Effector memory CD8-positive, alpha-beta T cell (primary cell): ENCODE measurements around the gene ZNF512B.
"Not testable (repeated sequence)": the region's sequence is repeated elsewhere in the genome, so short reads cannot be mapped to it uniquely, and the experiment has no call there.

Source experiments
- ATAC-seq: fragments of 150-1000 bp; cut with Tn5 transposase; replicated peaks from 2 replicates; pipeline ENCODE4 v1.10.0; 2021; ENCODE audit warnings: mild to moderate bottlenecking, moderate library complexity
- DNase-seq, 3 experiments: peaks; one replicate each; pipeline ENCODE4 v3.0.0; 2021
- H3K27ac Mint-ChIP-seq, 2 donors: one replicate each; pipeline ENCODE4 v1.8.0; 2022; ENCODE audit warnings: mild to moderate bottlenecking in 2 of 2, mixed read lengths in 2 of 2, moderate library complexity in 2 of 2
- H3K27me3 Mint-ChIP-seq, 2 donors: one replicate each; pipeline ENCODE4 v1.8.0; 2022; ENCODE audit warnings: mixed read lengths in 2 of 2
- H3K36me3 Mint-ChIP-seq: one replicate; pipeline ENCODE4 v1.8.0; 2022; ENCODE audit warnings: mild to moderate bottlenecking, moderate library complexity, mixed read lengths; ENCODE audit not compliant: insufficient read depth
- H3K4me1 Mint-ChIP-seq, 2 donors: one replicate each; pipeline ENCODE4 v1.8.0; 2022; ENCODE audit warnings: low read depth in 2 of 2, mixed read lengths in 2 of 2
- H3K4me3 Mint-ChIP-seq, 2 donors: one replicate each; pipeline ENCODE4 v1.8.0; 2022; ENCODE audit warnings: mild to moderate bottlenecking in 2 of 2, mixed read lengths in 2 of 2, moderate library complexity in 2 of 2
- H3K9me3 Mint-ChIP-seq, 2 donors: one replicate each; pipeline ENCODE4 v1.8.0; 2022; ENCODE audit warnings: mixed read lengths in 2 of 2
- total RNA-seq, 9 experiments: gene quantifications; one replicate each; lab custom pipeline; 2026; lab: John Stamatoyannopoulos, UW

The ZNF512B gene
- 23.5 to 72.5 (median 38.3) reads per million in 9 experiments for total RNA-seq

- peaks cover 9% of the 10 kb centered on the region for H3K36me3 Mint-ChIP-seq
- DNase-seq: no peak
- no peaks in the 10 kb centered on the region for H3K9me3 Mint-ChIP-seq
- peaks cover 13 to 15% of the 10 kb centered on the region in 2 donors for H3K4me1 Mint-ChIP-seq
- no peaks in the 10 kb centered on the region for H3K27me3 Mint-ChIP-seq
- peak within 1 kb of the TSS; percentile 88 to 90 for H3K4me3 Mint-ChIP-seq
- ATAC-seq: peak; percentile 45
- H3K27ac Mint-ChIP-seq: peak within 1 kb of the TSS; percentile 77 to 92
Measured at GRCh38 chr20:63969838-63970713, at the start of gene ZNF512B. Gene ZNF512B (minus strand): TSS chr20:63969930. CDS start chr20:63967950, 1,980 bp downstream.

- H3K4me3 Mint-ChIP-seq: no peak overlapping the region
- H3K27me3 Mint-ChIP-seq: no peaks in the 10 kb centered on the region
- H3K9me3 Mint-ChIP-seq: no peaks in the 10 kb centered on the region
- DNase-seq (no peak), ATAC-seq (no peak)
- peaks cover 17 to 18% of the 10 kb centered on the region in 2 donors for H3K4me1 Mint-ChIP-seq
- H3K27ac Mint-ChIP-seq: no peak overlapping the region
- H3K36me3 Mint-ChIP-seq: peaks cover 71% of the 10 kb centered on the region
Measured at GRCh38 chr20:64015635-64016034, 45.9 kb upstream of the ZNF512B start.

- peak overlapping the region; percentile 87 to 91 for H3K27ac Mint-ChIP-seq
- peaks cover 73% of the 10 kb centered on the region for H3K36me3 Mint-ChIP-seq
- peaks cover 18 to 27% of the 10 kb centered on the region in 2 donors for H3K4me1 Mint-ChIP-seq
- peak; percentile 64 for ATAC-seq
- peak overlapping the region; percentile 61 to 68 for H3K4me3 Mint-ChIP-seq
- H3K9me3 Mint-ChIP-seq, DNase-seq, H3K27me3 Mint-ChIP-seq: not testable (repeated sequence)
Measured at GRCh38 chr20:64012385-64013154, 42.8 kb upstream of the ZNF512B start.

DNA sequence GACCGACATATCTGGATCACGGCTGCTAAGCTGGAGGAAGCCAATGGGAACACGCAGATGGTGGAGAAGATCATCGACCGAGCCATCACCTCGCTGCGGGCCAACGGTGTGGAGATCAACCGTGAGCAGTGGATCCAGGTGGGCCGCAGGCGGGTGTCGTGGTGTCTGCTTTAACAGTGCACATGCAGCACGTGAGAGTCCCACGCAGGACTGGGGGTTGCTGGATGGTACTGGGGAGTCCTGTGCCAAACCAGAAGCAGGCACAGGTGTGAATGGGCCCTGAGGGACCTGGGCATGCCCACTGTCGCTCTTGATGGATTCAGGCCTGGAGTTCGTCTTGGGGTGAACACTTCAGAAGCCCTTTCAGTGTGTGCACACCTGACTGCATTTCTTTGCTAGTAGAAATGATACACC is 41.6 kb upstream of the ZNF512B start:
- Mint-ChIP-seq H3K36me3 (peaks cover 70% of the 10 kb centered on the region), H3K9me3 (no peaks in the 10 kb centered on the region), H3K27me3 (no peaks in the 10 kb centered on the region), H3K27ac (peak overlapping the region in 1 of 2 donors; percentile 58), H3K4me1 (peaks cover 18 to 27% of the 10 kb centered on the region in 2 donors), H3K4me3 (peak overlapping the region in 1 of 2 donors; percentile 21)
- peak in 1 of 3 experiments; percentile 37 for DNase-seq
- peak; percentile 37 for ATAC-seq

DNA sequence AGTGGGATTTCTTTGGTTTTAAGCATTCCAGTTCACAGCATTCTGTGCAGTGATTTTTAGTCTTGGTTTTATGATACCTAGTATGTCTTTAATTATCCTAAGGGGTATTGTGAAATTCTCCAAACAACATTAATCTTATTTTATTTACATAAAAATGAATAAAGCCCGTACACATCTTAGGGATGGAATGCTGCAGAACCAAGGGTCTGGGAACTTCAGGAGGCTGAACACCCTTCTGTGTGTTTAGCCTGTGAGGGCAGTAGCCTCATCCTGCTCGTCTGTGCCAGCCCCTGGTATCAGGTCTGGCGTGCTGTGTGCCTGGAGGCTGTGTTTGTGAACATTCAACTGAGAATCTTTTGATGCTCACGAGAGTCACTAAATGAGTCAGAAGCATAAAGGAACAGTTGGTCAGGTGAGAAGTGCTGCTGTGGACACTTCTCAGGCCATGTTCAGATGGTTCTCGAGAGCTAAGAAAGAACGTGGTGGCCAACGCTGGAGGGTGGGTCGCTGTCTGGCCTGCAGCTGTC is 41.0 kb upstream of the ZNF512B start:
- DNase-seq: no peak

GRCh38 chr20:64009811-64010387 is 40.2 kb upstream of the ZNF512B start:
- Mint-ChIP-seq H3K27ac (peak overlapping the region in 1 of 2 donors; percentile 68), H3K36me3 (peaks cover 58% of the 10 kb centered on the region), H3K9me3 (no peaks in the 10 kb centered on the region), H3K4me3 (peak overlapping the region in 1 of 2 donors; percentile 26), H3K4me1 (peaks cover 20 to 24% of the 10 kb centered on the region in 2 donors), H3K27me3 (no peaks in the 10 kb centered on the region)
- ATAC-seq (no peak), DNase-seq (no peak)

More for the DNA sequence above, 41.0 kb upstream of the ZNF512B start:
- H3K27me3 Mint-ChIP-seq: no peaks in the 10 kb centered on the region
- H3K4me1 Mint-ChIP-seq: peaks cover 18 to 27% of the 10 kb centered on the region in 2 donors
- H3K27ac Mint-ChIP-seq: peak overlapping the region in 1 of 2 donors; percentile 58
- H3K36me3 Mint-ChIP-seq: peaks cover 67% of the 10 kb centered on the region
- H3K4me3 Mint-ChIP-seq: peak overlapping the region in 1 of 2 donors; percentile 21
- H3K9me3 Mint-ChIP-seq: no peaks in the 10 kb centered on the region
- no peak for ATAC-seq

- ATAC-seq (no peak), DNase-seq (no peak)
- Mint-ChIP-seq H3K9me3 (no peaks in the 10 kb centered on the region), H3K4me1 (peaks cover 16 to 18% of the 10 kb centered on the region in 2 donors), H3K4me3 (no peak overlapping the region), H3K36me3 (peaks cover 64% of the 10 kb centered on the region), H3K27me3 (no peaks in the 10 kb centered on the region), H3K27ac (no peak overlapping the region)
Measured at GRCh38 chr20:64006902-64007301, 37.2 kb upstream of the ZNF512B start.

- Mint-ChIP-seq H3K27me3 (no peaks in the 10 kb centered on the region), H3K36me3 (peaks cover 67% of the 10 kb centered on the region), H3K9me3 (no peaks in the 10 kb centered on the region), H3K4me1 (peaks cover 17% of the 10 kb centered on the region in 2 donors), H3K4me3 (no peak overlapping the region), H3K27ac (peak overlapping the region in 1 of 2 donors; percentile 22)
- ATAC-seq (no peak), DNase-seq (no peak)
Measured at GRCh38 chr20:64006490-64006889, 36.8 kb upstream of the ZNF512B start.

DNA sequence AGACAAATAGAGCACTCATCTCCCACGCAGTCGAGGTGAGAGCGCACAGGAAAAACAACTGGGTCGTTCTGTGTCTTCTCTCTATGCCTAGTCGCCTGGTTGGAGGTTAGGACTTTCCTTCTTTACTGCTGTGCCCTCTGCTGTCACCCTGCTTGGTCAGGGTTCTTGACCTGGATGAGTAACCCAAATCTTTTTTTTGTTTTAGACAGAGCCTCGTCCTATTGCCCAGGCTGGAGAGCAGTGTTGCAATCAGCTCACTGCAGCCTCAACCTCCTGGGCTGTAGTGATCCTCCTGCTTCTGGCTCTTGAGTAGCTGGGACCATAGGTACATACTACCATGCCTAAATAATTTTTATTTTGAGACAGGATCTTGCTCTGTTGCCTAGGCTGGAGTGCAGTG is 35.7 kb upstream of the ZNF512B start:
- H3K36me3 Mint-ChIP-seq: peaks cover 67% of the 10 kb centered on the region
- H3K27ac Mint-ChIP-seq: peak overlapping the region in 1 of 2 donors; percentile 32
- H3K27me3 Mint-ChIP-seq: no peaks in the 10 kb centered on the region
- H3K4me3 Mint-ChIP-seq: no peak overlapping the region
- H3K9me3 Mint-ChIP-seq: no peaks in the 10 kb centered on the region
- ATAC-seq (no peak), DNase-seq (no peak)
- H3K4me1 Mint-ChIP-seq: peaks cover 13 to 14% of the 10 kb centered on the region in 2 donors

DNA sequence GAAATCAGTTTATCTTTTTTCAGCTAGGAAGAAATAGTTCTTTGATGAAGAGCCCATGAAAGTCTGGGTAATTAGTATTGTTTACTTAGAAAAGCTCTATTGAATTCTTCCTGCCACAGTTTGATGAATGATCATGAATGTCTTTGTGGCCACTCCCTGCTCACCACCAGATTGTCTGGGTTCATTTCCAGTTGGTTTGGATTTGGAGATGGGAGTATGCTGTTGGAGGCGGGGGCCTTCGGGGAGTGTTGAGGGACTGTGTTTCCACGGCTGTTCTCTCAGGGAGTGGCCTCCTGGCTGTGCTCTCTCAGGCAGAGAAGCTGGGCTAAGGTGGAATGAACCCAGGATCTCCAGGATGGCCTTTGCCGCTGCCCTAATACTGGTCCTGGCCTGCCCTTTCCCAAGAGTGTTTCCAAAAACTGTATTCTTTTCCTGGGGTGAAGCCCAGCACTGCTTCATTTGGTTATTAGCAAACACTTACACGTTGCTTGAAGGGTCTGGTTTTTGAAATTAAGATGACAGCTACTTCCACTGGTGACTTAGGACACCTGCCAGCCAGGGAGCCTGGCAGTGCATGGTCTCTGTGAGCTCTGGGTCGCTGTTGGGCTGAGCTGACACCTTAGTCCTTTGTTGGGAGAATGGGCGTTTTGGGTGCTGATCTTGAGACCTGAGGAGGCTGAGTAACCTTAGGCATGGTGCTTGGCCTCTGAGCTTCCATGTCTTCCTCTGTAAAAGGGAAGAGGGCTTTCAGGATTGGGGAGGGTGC is 34.4 kb upstream of the ZNF512B start:
- Mint-ChIP-seq H3K4me3 (no peak overlapping the region), H3K36me3 (peaks cover 68% of the 10 kb centered on the region), H3K4me1 (peaks cover 4 to 11% of the 10 kb centered on the region in 2 donors), H3K27ac (no peak overlapping the region), H3K9me3 (no peaks in the 10 kb centered on the region), H3K27me3 (no peaks in the 10 kb centered on the region)
- DNase-seq (no peak), ATAC-seq (no peak)

GRCh38 chr20:64001607-64002011 is 31.9 kb upstream of the ZNF512B start:
- Mint-ChIP-seq H3K27me3 (no peaks in the 10 kb centered on the region), H3K4me1 (peaks cover 4 to 11% of the 10 kb centered on the region in 2 donors), H3K36me3 (peaks cover 74% of the 10 kb centered on the region), H3K27ac (peak overlapping the region in 1 of 2 donors; percentile 59), H3K9me3 (no peaks in the 10 kb centered on the region), H3K4me3 (no peak overlapping the region)
- DNase-seq (no peak), ATAC-seq (no peak)

DNA sequence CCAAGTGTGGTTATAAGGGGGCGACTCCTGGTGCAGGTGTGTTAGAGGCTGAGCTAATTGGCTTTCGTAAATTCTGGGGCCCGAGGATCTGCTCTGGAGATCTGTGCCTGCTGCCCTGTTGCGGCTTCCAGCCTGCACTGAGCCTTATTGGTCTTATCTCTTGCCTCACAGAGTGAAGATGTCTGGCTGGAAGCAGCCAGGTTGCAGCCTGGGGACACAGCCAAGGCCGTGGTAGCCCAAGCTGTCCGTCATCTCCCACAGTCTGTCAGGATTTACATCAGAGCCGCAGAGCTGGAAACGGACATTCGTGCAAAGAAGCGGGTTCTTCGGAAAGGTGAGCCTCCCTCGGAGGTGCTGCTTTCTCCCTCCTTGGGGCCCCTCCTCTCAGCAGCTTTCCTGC is 31.2 kb upstream of the ZNF512B start:
- Mint-ChIP-seq H3K4me1 (peaks cover 4 to 11% of the 10 kb centered on the region in 2 donors), H3K27ac (no peak overlapping the region), H3K9me3 (no peaks in the 10 kb centered on the region), H3K36me3 (peaks cover 81% of the 10 kb centered on the region), H3K4me3 (no peak overlapping the region), H3K27me3 (no peaks in the 10 kb centered on the region)
- DNase-seq (no peak), ATAC-seq (no peak)
